Upper lobe of left lung (tissue), 6 donors: ENCODE results near the gene PDILT. TPM values are rescaled to one million over a fixed set of nuclear protein-coding genes. Genes with fewer than 3 reads are reported as not detected.

Experiments
- ATAC-seq, 2 donors: fragments of 200-7000 bp; cut with Tn5 transposase; one replicate each; pipeline ENCODE4 v1.9.1; 2022; ENCODE audit warnings: mild to moderate bottlenecking in 2 of 2, moderate library complexity in 2 of 2; ENCODE audit not compliant: low FRiP score in 2 of 2
- DNase-seq, 2 donors: peaks; one replicate each; pipeline ENCODE4 v3.0.0-alpha.2; 2019 to 2020
- H3K27ac ChIP-seq, 4 donors: fragments of 200-600 bp; sonication (generic); one replicate each; pipeline ENCODE4 v1.5.1; 2016 to 2019
- H3K27me3 ChIP-seq, 4 donors: fragments of 200-600 bp; sonication (generic); one replicate each; pipeline ENCODE4 v1.5.1; 2017 to 2019
- H3K36me3 ChIP-seq, 4 donors: fragments of 200-600 bp; sonication (generic); one replicate each; pipeline ENCODE4 v1.5.1; 2016 to 2019
- H3K4me1 ChIP-seq, 4 donors: fragments of 200-600 bp; sonication (generic); one replicate each; pipeline ENCODE4 v1.5.1; 2018 to 2019
- H3K4me3 ChIP-seq, 4 donors: fragments of 200-600 bp; sonication (generic); one replicate each; pipeline ENCODE4 v1.5.1; 2017 to 2019; ENCODE audit warnings: mild to moderate bottlenecking in 2 of 4, moderate library complexity in 1 of 4
- H3K9me3 ChIP-seq, 4 donors: fragments of 200-600 bp; sonication (generic); one replicate each; pipeline ENCODE4 v1.5.1; 2018 to 2019
- CTCF ChIP-seq, 6 experiments: fragments of 450-650 bp in 4 of 6; fragments of 200-600 bp in 2 of 6; sonication (generic) in 2 of 6; IDR thresholded peaks; one replicate each; pipeline ENCODE4 v1.5.1; 2016 to 2019; ENCODE audit warnings: antibody characterized with exemption in 6 of 6
- EP300 ChIP-seq, 4 donors: sonication (generic); formaldehyde crosslinking; IDR thresholded peaks; one replicate each; pipeline ENCODE4 v1.5.1; 2017; ENCODE audit warnings: antibody characterized with exemption in 4 of 4, control low read depth in 2 of 4
- POLR2A ChIP-seq, 4 donors: fragments of 450-650 bp; IDR thresholded peaks; one replicate each; pipeline ENCODE4 v1.5.1; 2016 to 2017; ENCODE audit warnings: antibody characterized with exemption in 4 of 4, mild to moderate bottlenecking in 2 of 4
- POLR2AphosphoS5 ChIP-seq, 2 donors: sonication (generic); formaldehyde crosslinking; IDR thresholded peaks; one replicate each; pipeline ENCODE4 v1.5.1; 2017; ENCODE audit warnings: antibody characterized with exemption in 2 of 2
- WGBS, 2 donors: methylation state at CpG; one replicate each; pipeline ENCODE4 v1.1.5; 2017 to 2018; 5-methylcytosine and 5-hydroxymethylcytosine counted together
- total RNA-seq, 6 donors: library from RNA; depleted of rRNA in 4 of 6; stranded (reverse); fragments of >200 nt in 4 of 6; gene quantifications; one replicate each; pipeline versions ENCODE4 v1.1.0 to v1.2.1, GENCODE V29; 2016 to 2021
- donor health status: DM: no; HTN: no; CAD: no; lungs with moderate emphysema.
- donor health status: DM: no; HTN: yes; CAD: no; lungs with severe emphysema.

PDILT gene
- total RNA-seq, 6 donors from 2014 or later: not detected

GRCh38 chr16:20355114-20355782 is 49.3 kb downstream of the PDILT start:
- H3K4me1 ChIP-seq: no peaks in the 10 kb centered on the region
- no peaks in the 10 kb centered on the region for H3K9me3 ChIP-seq
- no peak overlapping the region for H3K27ac ChIP-seq
- no peak overlapping the region for H3K4me3 ChIP-seq
- H3K27me3 ChIP-seq: no peaks in the 10 kb centered on the region
- TF ChIP-seq EP300 (IDR thresholded peaks at IDR 0.05) (no peak), POLR2A (IDR thresholded peaks at IDR 0.05) (no peak), CTCF (IDR thresholded peaks at IDR 0.05) (no peak), POLR2AphosphoS5 (IDR thresholded peaks at IDR 0.05) (no peak)
- WGBS, 2 donors: 68 to 75% methylated on average over 7 of the region's 7 CpGs
- no peak for ATAC-seq
- no peak for DNase-seq
- H3K36me3 ChIP-seq: no peaks in the 10 kb centered on the region

GRCh38 chr16:20353379-20353778 is 51.2 kb downstream of the PDILT start:
- TF ChIP-seq POLR2AphosphoS5 (IDR thresholded peaks at IDR 0.05) (no peak), POLR2A (IDR thresholded peaks at IDR 0.05) (no peak), CTCF (IDR thresholded peaks at IDR 0.05) (no peak), EP300 (IDR thresholded peaks at IDR 0.05) (no peak)
- H3K27me3 ChIP-seq: no peaks in the 10 kb centered on the region
- ATAC-seq: no peak
- DNase-seq: no peak
- no peaks in the 10 kb centered on the region for H3K36me3 ChIP-seq
- no peaks in the 10 kb centered on the region for H3K9me3 ChIP-seq
- no peak overlapping the region for H3K27ac ChIP-seq
- no peaks in the 10 kb centered on the region for H3K4me1 ChIP-seq
- H3K4me3 ChIP-seq: no peak overlapping the region

GRCh38 chr16:20352615-20353014 is 51.9 kb downstream of the PDILT start, which contains the start of gene UMOD:
TSS of gene UMOD (minus strand) at chr16:20352715. CDS start at chr16:20350737, 1,978 bp downstream.
- Histone ChIP-seq H3K9me3 (no peaks in the 10 kb centered on the region), H3K36me3 (no peaks in the 10 kb centered on the region), H3K27ac (no peak within 1 kb of the TSS), H3K27me3 (peaks cover 0 to 4% (median 0%) of the 10 kb centered on the region in 4 donors), H3K4me3 (no peak within 1 kb of the TSS), H3K4me1 (no peaks in the 10 kb centered on the region)
- WGBS, 2 donors: 74 to 79% methylated on average over 2 of the region's 2 CpGs
- ATAC-seq (no peak), DNase-seq (no peak)
- TF ChIP-seq POLR2A (IDR thresholded peaks at IDR 0.05) (no peak), POLR2AphosphoS5 (IDR thresholded peaks at IDR 0.05) (no peak), EP300 (IDR thresholded peaks at IDR 0.05) (no peak), CTCF (IDR thresholded peaks at IDR 0.05) (no peak)

GRCh38 chr16:20349615-20350014 is 54.9 kb downstream of the PDILT start:
- Histone ChIP-seq H3K4me3 (no peak overlapping the region), H3K4me1 (no peaks in the 10 kb centered on the region), H3K27ac (no peak overlapping the region), H3K27me3 (peaks cover 0 to 4% (median 0%) of the 10 kb centered on the region in 4 donors), H3K36me3 (no peaks in the 10 kb centered on the region), H3K9me3 (no peaks in the 10 kb centered on the region)
- ATAC-seq: no peak
- DNase-seq: no peak
- WGBS, 2 donors: 76 to 81% methylated on average over 6 of the region's 6 CpGs
- TF ChIP-seq POLR2AphosphoS5 (IDR thresholded peaks at IDR 0.05): no peak
- no peak for TF ChIP-seq POLR2A (IDR thresholded peaks at IDR 0.05)
- TF ChIP-seq EP300 (IDR thresholded peaks at IDR 0.05): no peak
- TF ChIP-seq CTCF (IDR thresholded peaks at IDR 0.05): no peak
